Measurements from ENCODE around the gene MMP28.

MMP28 gene

DNA sequence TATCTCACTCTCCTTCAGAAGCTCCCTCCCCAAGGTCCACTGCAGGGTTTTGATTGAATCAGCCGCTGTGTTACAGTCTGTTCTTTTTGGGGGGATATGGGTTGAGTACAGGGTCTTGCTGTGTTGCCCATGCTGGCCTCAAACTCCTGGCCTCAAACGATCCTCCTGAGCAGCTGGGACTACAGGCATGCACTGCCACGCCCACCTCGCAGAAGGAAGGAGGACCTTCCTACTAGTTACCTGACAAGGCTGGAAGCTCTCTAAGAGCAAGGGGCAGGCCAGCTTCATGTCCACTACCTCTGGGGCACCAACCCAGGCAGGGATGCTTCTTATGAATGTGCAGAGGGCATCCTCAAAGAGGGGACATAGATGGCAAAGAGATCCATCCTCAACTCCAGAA lies 1.9 kb upstream of the MMP28 start:
- no peak overlapping the region for H3K9ac ChIP-seq (ENCODE audit: low read length)
- H3K36me3 ChIP-seq (ENCODE audit: control insufficient read depth, insufficient read depth, low read length) = no peaks in the 10 kb centered on the region
- peaks cover 72% of the 10 kb centered on the region for H3K27me3 ChIP-seq (ENCODE audit: control insufficient read depth, insufficient read depth, low read length)
- H3K9me3 ChIP-seq (ENCODE audit: control insufficient read depth, insufficient read depth, low read depth, low read length) = no peaks in the 10 kb centered on the region
- no peak overlapping the region for H3K4me3 ChIP-seq (ENCODE audit: low read depth, low read length)
- H3K4me1 ChIP-seq (ENCODE audit: control insufficient read depth, insufficient read depth, low read length) = peaks cover 6% of the 10 kb centered on the region; the same call in 1 of the 2 replicates
- no peak overlapping the region for H3K27ac ChIP-seq (ENCODE audit: low read depth, low read length)

DNA sequence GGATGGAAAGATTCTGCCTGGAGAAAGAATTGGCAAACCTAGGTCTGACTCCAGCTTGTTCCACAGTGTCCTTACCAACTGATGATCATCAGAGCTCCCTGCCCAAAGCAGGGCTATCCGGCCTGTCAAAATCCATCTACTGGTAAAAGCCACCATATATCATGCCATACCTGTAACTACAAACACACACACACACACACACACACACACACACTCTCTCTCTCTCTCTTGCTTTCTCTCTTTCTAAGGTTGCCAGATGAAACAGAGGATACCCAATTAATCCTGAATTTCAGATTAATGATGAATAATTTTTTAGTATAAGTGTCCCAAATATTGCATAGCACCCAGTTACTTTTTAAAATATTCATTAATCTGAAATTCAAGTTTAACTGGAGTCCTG lies 1.5 kb upstream of the MMP28 start:
- H3K36me3 ChIP-seq (ENCODE audit: control insufficient read depth, insufficient read depth, low read length) = no peaks in the 10 kb centered on the region
- H3K9me3 ChIP-seq (ENCODE audit: control insufficient read depth, insufficient read depth, low read depth, low read length) = no peaks in the 10 kb centered on the region
- H3K27me3 ChIP-seq (ENCODE audit: control insufficient read depth, insufficient read depth, low read length) = peaks cover 76% of the 10 kb centered on the region
- H3K4me1 ChIP-seq (ENCODE audit: control insufficient read depth, insufficient read depth, low read length) = peaks cover 6% of the 10 kb centered on the region; the same call in 1 of the 2 replicates
- no peak overlapping the region for H3K9ac ChIP-seq (ENCODE audit: low read length)
- no peak overlapping the region for H3K27ac ChIP-seq (ENCODE audit: low read depth, low read length)
- H3K4me3 ChIP-seq (ENCODE audit: low read depth, low read length) = no peak overlapping the region

DNA sequence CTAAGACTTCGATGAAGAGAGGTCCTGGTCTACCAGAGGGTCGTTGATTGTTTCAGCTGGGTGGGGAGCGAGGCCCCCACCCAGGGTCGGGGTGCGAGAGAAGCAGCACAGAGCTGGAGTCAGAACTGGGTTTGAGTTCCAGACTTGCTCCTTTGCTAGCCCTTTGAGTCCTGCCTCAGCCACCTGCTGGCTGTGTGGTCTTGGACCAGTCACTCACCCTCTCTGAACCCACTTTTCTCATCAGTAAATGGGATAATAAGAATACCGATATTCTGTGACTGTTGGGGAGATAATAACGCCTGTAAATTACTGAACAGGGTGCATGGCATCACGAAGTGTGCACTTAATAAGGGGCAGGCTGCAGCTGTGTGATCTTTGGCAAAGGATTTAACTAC lies 427 bp upstream of the MMP28 start:
- H3K27ac ChIP-seq (ENCODE audit: low read depth, low read length) = no peak overlapping the region
- no peaks in the 10 kb centered on the region for H3K36me3 ChIP-seq (ENCODE audit: control insufficient read depth, insufficient read depth, low read length)
- peaks cover 84% of the 10 kb centered on the region for H3K27me3 ChIP-seq (ENCODE audit: control insufficient read depth, insufficient read depth, low read length)
- peak overlapping the region; percentile 70 for H3K4me3 ChIP-seq (ENCODE audit: low read depth, low read length)
- H3K4me1 ChIP-seq (ENCODE audit: control insufficient read depth, insufficient read depth, low read length) = peaks cover 4% of the 10 kb centered on the region; the same call in 1 of the 2 replicates
- no peaks in the 10 kb centered on the region for H3K9me3 ChIP-seq (ENCODE audit: control insufficient read depth, insufficient read depth, low read depth, low read length)
- H3K9ac ChIP-seq (ENCODE audit: low read length) = no peak overlapping the region

DNA sequence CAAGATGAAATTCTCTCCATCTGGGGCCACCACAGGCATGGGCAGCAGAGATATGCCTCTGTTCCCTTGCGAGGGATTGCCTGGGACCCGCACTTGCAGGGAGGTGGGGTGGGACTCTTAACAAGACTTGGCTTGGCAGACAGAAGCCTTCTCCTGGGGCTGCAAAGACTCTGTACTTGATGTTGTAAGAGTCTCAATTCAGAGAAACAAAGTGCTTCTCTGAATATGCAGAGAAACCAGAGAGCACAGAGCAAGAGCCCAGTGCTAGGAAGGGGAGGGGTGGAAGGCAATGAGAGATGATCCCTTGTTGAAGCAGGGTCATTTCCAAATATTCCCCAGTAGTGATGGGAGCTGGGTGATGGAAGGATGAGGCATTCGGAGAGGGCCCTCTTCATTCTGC lies 2.2 kb downstream of the MMP28 start:
- no peak overlapping the region for H3K4me3 ChIP-seq (ENCODE audit: low read depth, low read length)
- peaks cover 79% of the 10 kb centered on the region for H3K27me3 ChIP-seq (ENCODE audit: control insufficient read depth, insufficient read depth, low read length)
- no peak overlapping the region for H3K9ac ChIP-seq (ENCODE audit: low read length)
- H3K36me3 ChIP-seq (ENCODE audit: control insufficient read depth, insufficient read depth, low read length) = no peaks in the 10 kb centered on the region
- H3K27ac ChIP-seq (ENCODE audit: low read depth, low read length) = no peak overlapping the region
- peaks cover 4% of the 10 kb centered on the region; the same call in 1 of the 2 replicates for H3K4me1 ChIP-seq (ENCODE audit: control insufficient read depth, insufficient read depth, low read length)
- no peaks in the 10 kb centered on the region for H3K9me3 ChIP-seq (ENCODE audit: control insufficient read depth, insufficient read depth, low read depth, low read length)

DNA sequence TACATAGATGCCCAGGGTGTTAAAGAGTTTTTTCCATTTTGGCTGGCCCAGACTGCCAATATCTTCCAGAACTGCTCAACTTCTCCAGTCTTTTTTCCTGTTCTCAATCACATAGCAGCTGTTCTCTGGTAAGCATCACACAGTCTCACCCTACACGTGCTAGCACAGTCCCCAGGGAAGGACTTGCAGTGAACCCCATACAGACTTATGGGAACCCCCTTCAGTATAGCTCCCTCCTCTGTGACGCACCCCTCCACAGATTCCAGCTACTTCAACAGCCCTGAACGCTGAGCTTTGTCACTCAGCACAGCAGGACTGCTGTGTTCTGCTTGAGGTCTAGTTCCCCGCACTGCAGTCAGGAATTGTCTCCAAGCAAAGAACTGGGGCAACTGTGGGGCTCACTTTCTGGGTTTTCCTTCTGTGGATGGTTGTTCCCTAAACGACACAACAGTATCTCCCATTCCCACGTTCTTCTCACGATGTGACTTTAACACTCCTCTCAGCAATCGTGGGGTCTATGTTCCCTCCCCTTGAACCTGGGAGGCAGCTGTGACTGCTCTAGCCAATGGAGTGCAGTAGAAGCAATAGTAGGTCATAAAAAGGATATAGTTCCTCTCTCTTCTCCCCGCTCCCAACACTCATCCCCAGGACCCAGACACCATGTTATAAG lies 3.6 kb downstream of the MMP28 start:
- no peak overlapping the region for H3K9ac ChIP-seq (ENCODE audit: low read length)
- peaks cover 4% of the 10 kb centered on the region; the same call in 1 of the 2 replicates for H3K4me1 ChIP-seq (ENCODE audit: control insufficient read depth, insufficient read depth, low read length)
- H3K27ac ChIP-seq (ENCODE audit: low read depth, low read length) = no peak overlapping the region
- H3K4me3 ChIP-seq (ENCODE audit: low read depth, low read length) = no peak overlapping the region
- no peaks in the 10 kb centered on the region for H3K36me3 ChIP-seq (ENCODE audit: control insufficient read depth, insufficient read depth, low read length)
- H3K9me3 ChIP-seq (ENCODE audit: control insufficient read depth, insufficient read depth, low read depth, low read length) = no peaks in the 10 kb centered on the region
- H3K27me3 ChIP-seq (ENCODE audit: control insufficient read depth, insufficient read depth, low read length) = peaks cover 66% of the 10 kb centered on the region

DNA sequence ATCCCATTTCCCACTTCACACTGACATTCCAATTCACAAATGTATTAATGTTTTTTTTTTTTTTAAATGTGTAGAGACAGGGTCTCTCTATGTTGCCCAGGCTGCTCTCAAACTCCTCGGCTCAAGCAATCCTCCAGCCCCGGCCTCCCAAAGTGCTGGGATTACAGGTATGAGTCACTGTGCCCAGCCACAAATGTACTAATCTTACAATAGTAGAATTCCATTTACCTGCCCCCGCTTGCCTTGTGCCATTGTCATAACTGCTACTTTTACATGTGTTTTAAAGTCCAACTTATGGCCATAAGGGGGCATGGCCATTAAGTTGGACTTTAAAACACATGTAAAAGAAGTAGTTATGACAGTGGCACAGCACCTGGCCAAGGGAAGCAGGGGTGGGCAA lies 4.6 kb downstream of the MMP28 start:
- H3K9ac ChIP-seq (ENCODE audit: low read length) = no peak overlapping the region
- no peak overlapping the region for H3K4me3 ChIP-seq (ENCODE audit: low read depth, low read length)
- peaks cover 4% of the 10 kb centered on the region; the same call in 1 of the 2 replicates for H3K4me1 ChIP-seq (ENCODE audit: control insufficient read depth, insufficient read depth, low read length)
- H3K27ac ChIP-seq (ENCODE audit: low read depth, low read length) = no peak overlapping the region
- peaks cover 56% of the 10 kb centered on the region for H3K27me3 ChIP-seq (ENCODE audit: control insufficient read depth, insufficient read depth, low read length)
- H3K9me3 ChIP-seq (ENCODE audit: control insufficient read depth, insufficient read depth, low read depth, low read length) = no peaks in the 10 kb centered on the region
- H3K36me3 ChIP-seq (ENCODE audit: control insufficient read depth, insufficient read depth, low read length) = no peaks in the 10 kb centered on the region

DNA sequence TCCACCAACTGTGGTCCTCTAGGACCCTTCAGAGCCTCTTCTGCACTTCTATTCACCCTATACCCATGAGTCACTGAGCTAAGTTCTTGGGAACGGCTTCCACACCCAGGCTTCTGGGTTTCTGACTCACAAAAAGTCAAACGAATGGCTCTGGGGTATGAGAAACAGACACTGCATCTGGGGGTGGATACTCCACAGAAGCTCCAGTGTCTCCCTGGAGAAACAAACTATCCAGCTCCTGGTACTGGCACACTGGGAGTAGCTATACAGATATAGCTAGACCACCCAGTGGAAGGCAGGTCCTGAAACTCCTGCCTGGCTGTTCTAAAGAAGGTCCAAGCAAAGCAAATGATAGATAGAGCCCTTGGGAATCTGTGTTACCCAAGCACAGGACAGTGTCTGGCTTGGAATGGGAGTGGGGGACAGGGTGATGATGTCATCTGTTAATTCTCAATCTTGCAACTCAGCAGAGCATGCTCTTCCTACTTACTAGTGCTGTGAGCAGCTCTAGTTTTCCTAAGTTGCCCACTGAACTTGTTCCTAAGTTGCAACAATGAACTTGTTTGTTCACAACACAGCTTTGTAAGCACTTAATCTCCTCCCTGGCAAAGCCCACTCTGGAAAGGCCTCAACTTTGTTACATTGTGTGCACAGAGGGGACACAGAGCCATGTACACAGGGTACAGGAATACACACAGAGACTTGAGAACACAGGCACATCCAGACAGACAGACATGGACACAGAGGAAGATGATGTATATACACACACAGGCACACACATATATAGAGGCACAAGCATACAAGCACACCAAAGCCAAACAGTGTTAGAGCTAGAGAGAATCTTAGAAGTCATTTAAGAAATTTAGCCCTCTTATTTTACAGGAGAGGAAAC lies 6.7 kb downstream of the MMP28 start:
- Histone ChIP-seq H3K27me3 (ENCODE audit: control insufficient read depth, insufficient read depth, low read length) (peaks cover 35% of the 10 kb centered on the region), H3K4me1 (ENCODE audit: control insufficient read depth, insufficient read depth, low read length) (peaks cover 4% of the 10 kb centered on the region; the same call in 1 of the 2 replicates), H3K4me3 (ENCODE audit: low read depth, low read length) (no peak overlapping the region), H3K27ac (ENCODE audit: low read depth, low read length) (no peak overlapping the region), H3K36me3 (ENCODE audit: control insufficient read depth, insufficient read depth, low read length) (no peaks in the 10 kb centered on the region), H3K9ac (ENCODE audit: low read length) (no peak overlapping the region), H3K9me3 (ENCODE audit: control insufficient read depth, insufficient read depth, low read depth, low read length) (no peaks in the 10 kb centered on the region)

DNA sequence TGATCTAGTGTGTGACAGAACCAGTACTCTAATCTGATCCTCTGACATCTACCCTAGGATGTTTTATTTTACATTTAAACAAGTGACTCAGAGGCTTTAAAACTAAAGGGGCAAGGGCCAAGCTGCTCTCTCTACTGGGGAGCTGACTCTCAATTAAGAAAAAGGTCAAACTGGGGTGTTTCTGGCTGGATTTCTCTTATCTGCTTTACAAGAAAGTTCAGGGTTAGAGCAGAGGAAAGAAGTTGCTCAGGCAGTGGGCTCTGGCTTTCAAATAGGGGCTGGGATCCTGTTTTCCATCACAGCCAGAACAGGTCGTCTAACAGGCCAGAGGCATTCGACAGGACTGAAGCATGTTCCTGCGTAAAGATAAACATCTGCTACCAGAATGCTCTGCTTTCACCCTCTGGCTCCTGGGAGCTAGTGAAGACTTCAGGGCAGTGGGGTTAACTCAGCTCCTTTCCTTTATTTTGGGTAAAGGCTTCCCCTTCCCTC lies 8.5 kb downstream of the MMP28 start:
- no peak overlapping the region for H3K27ac ChIP-seq (ENCODE audit: low read depth, low read length)
- H3K9ac ChIP-seq (ENCODE audit: low read length) = no peak overlapping the region
- no peaks in the 10 kb centered on the region; the same call in 1 of the 2 replicates for H3K4me1 ChIP-seq (ENCODE audit: control insufficient read depth, insufficient read depth, low read length)

DNA sequence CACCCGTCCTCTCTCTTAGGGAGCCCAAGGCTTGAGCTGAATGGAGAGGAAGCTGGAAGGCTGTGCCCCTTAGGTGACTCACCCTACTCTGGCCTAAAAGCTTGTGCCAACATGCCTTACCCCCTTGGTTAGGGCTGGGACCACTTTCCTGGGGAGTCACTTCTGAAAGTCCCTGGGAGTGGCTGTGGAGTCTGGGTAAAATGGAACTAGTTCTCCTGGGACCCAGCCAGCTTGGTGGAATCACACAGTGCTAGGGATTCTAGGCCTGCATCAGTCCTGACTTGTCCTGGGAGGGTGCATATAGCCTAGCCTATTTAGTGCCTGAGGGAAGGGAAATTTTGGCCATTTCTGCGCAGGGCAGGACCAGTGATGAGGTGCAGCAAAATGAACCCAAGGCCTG lies 10.5 kb downstream of the MMP28 start:
- Histone ChIP-seq H3K4me1 (ENCODE audit: control insufficient read depth, insufficient read depth, low read length) (no peaks in the 10 kb centered on the region; the same call in 1 of the 2 replicates), H3K36me3 (ENCODE audit: control insufficient read depth, insufficient read depth, low read length) (no peaks in the 10 kb centered on the region), H3K27ac (ENCODE audit: low read depth, low read length) (no peak overlapping the region), H3K9ac (ENCODE audit: low read length) (no peak overlapping the region), H3K9me3 (ENCODE audit: control insufficient read depth, insufficient read depth, low read depth, low read length) (no peaks in the 10 kb centered on the region), H3K27me3 (ENCODE audit: control insufficient read depth, insufficient read depth, low read length) (peaks cover 12% of the 10 kb centered on the region), H3K4me3 (ENCODE audit: low read depth, low read length) (no peak overlapping the region)

More for the DNA sequence above, 8.5 kb downstream of the MMP28 start:
- H3K9me3 ChIP-seq (ENCODE audit: control insufficient read depth, insufficient read depth, low read depth, low read length) = no peaks in the 10 kb centered on the region
- H3K27me3 ChIP-seq (ENCODE audit: control insufficient read depth, insufficient read depth, low read length) = peaks cover 20% of the 10 kb centered on the region
- no peaks in the 10 kb centered on the region for H3K36me3 ChIP-seq (ENCODE audit: control insufficient read depth, insufficient read depth, low read length)
- no peak overlapping the region for H3K4me3 ChIP-seq (ENCODE audit: low read depth, low read length)

DNA sequence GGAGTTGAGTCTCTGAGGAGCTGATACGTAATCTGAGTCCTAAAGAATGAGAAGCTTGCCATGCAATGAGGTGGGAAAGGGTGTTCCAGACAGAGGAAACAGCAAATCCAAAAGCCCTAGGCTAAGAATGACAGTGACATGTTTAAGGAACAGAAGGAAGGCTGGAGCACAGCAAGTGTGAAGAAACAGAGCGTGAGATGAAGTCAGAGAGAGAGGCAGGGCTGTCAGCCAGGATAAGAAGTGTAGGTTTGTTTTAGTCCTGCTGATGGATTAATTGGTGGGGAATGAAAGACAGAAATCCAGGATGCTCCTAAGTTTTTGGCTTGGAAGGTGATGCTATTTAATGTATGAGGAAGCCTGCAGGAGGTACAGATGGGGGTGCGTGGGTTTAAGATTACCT lies 14.5 kb downstream of the MMP28 start:
- H3K9ac ChIP-seq (ENCODE audit: low read length) = no peak overlapping the region
- H3K27ac ChIP-seq (ENCODE audit: low read depth, low read length) = no peak overlapping the region

More for the DNA sequence above, 14.5 kb downstream of the MMP28 start:
- Histone ChIP-seq H3K9me3 (ENCODE audit: control insufficient read depth, insufficient read depth, low read depth, low read length) (no peaks in the 10 kb centered on the region), H3K27me3 (ENCODE audit: control insufficient read depth, insufficient read depth, low read length) (peaks cover 2% of the 10 kb centered on the region; the same call in 1 of the 2 replicates), H3K4me1 (ENCODE audit: control insufficient read depth, insufficient read depth, low read length) (no peaks in the 10 kb centered on the region), H3K36me3 (ENCODE audit: control insufficient read depth, insufficient read depth, low read length) (no peaks in the 10 kb centered on the region), H3K4me3 (ENCODE audit: low read depth, low read length) (no peak overlapping the region)

Measured in HUES6 (cell line).